HepG2 (cell line): ENCODE results near the gene TRIM72. TPM values are rescaled to one million over a fixed set of nuclear protein-coding genes. Genes with fewer than 3 reads are reported as not detected.

Experiments
- FOXK2 ChIP-seq: fragments of 450-650 bp; IDR thresholded peaks from 2 replicates; pipeline ENCODE4 v1.6.1; 2016
- GABPA ChIP-seq, 2 experiments: IDR thresholded peaks; 2 replicates each; pipeline ENCODE4 v1.6.1; 2011 to 2016; ENCODE audit warnings: low read depth in 2 of 2, low read length in 1 of 2, missing biosample characterization in 1 of 2, missing genetic modification characterization in 1 of 2
- GATAD1 ChIP-seq: IDR thresholded peaks from 2 replicates; pipeline ENCODE4 v1.6.1; 2016; ENCODE audit warnings: missing genetic modification reagents, missing compliant biosample characterization
- HNRNPUL1 ChIP-seq: fragments of 200-400 bp; formaldehyde crosslinking; IDR thresholded peaks from 2 replicates; pipeline ENCODE4 v1.6.1; 2017; ENCODE audit warnings: low read depth, mild to moderate bottlenecking, low read length, moderate library complexity
- PAF1 ChIP-seq: IDR thresholded peaks from 2 replicates; pipeline ENCODE4 v1.6.1; 2016; ENCODE audit warnings: missing genetic modification reagents, missing compliant biosample characterization
- SKI ChIP-seq: fragments of 450-650 bp; IDR thresholded peaks from one replicate; pipeline ENCODE4 v1.6.1; 2018; ENCODE audit warnings: mild to moderate bottlenecking; ENCODE audit not compliant: partially characterized antibody
- TBP ChIP-seq: sonication (generic); formaldehyde crosslinking; IDR thresholded peaks from 2 replicates; pipeline ENCODE4 v1.5.0; 2020; ENCODE audit warnings: missing genetic modification reagents
- TCF7L2 ChIP-seq: IDR thresholded peaks from 2 replicates; pipeline ENCODE4 v1.6.1; 2011; ENCODE audit warnings: mild to moderate bottlenecking, low read depth, low read length, moderate library complexity
- ZNF230 ChIP-seq: sonication (generic); formaldehyde crosslinking; IDR thresholded peaks from 2 replicates; pipeline ENCODE4 v1.4.0; 2020; ENCODE audit warnings: mild to moderate bottlenecking, missing genetic modification reagents
- ZNF451 ChIP-seq: sonication (generic); formaldehyde crosslinking; IDR thresholded peaks from 2 replicates; pipeline ENCODE4 v1.5.0; 2020; ENCODE audit warnings: mild to moderate bottlenecking, missing genetic modification reagents
- ZNF660 ChIP-seq: sonication (generic); formaldehyde crosslinking; IDR thresholded peaks from 2 replicates; pipeline ENCODE4 v1.5.1; 2020; ENCODE audit warnings: mild to moderate bottlenecking, low read depth, missing genetic modification reagents, borderline replicate concordance
- ZNF674 ChIP-seq: sonication (generic); formaldehyde crosslinking; IDR thresholded peaks from 2 replicates; pipeline ENCODE4 v1.5.0; 2020; ENCODE audit warnings: low read depth, mild to moderate bottlenecking, missing genetic modification reagents
- ZNF724P ChIP-seq: sonication (generic); formaldehyde crosslinking; IDR thresholded peaks from 2 replicates; pipeline ENCODE4 v1.8.0; 2022; ENCODE audit warnings: missing genetic modification reagents, borderline replicate concordance
- polyA plus RNA-seq, 8 experiments: library from polyadenylated mRNA; depleted of rRNA in 3 of 8; stranded (reverse) in 7 of 8; unstranded in 1 of 8; fragments of >200 nt; fragmentation: Illumina TruSeq in 4 of 8; extraction: Trizol in 4 of 8; gene quantifications; 2 replicates each; pipeline versions ENCODE4 v1.2.1 to v1.2.3, GENCODE V29; 2011 to 2016; ENCODE audit warnings: low read depth in 4 of 8, missing spikeins in 1 of 8, mixed read lengths in 1 of 8; ENCODE audit not compliant: insufficient read depth in 1 of 8
- total RNA-seq, 5 experiments: library from RNA; depleted of rRNA; stranded (reverse); fragments of >200 nt; fragmentation: Illumina TruSeq; extraction: Trizol; gene quantifications; 2 replicates each; pipeline ENCODE4 v1.2.3, GENCODE V29; 2016; ENCODE audit warnings: low read depth in 1 of 5
- TF ChIP-seq, protein P1 (sequence below): sonication (generic); formaldehyde crosslinking; IDR thresholded peaks from 2 replicates; pipeline ENCODE4 v1.8.0; 2022; ENCODE audit warnings: low read depth, missing genetic modification reagents
- TF ChIP-seq, protein P2 (sequence below): sonication (generic); formaldehyde crosslinking; IDR thresholded peaks from 2 replicates; pipeline ENCODE4 v1.8.0; 2022; ENCODE audit warnings: mild to moderate bottlenecking, missing genetic modification reagents, borderline replicate concordance
- TF ChIP-seq, protein P3 (sequence below): IDR thresholded peaks from 2 replicates; pipeline ENCODE4 v1.6.1; 2016; ENCODE audit warnings: missing compliant biosample characterization, missing genetic modification reagents, borderline replicate concordance
- TF ChIP-seq, protein P4 (sequence below): sonication (generic); formaldehyde crosslinking; IDR thresholded peaks from 2 replicates; pipeline ENCODE4 v1.4.0; 2020; ENCODE audit warnings: missing genetic modification reagents, borderline replicate concordance
- TF ChIP-seq, protein P5 (sequence below): sonication (generic); formaldehyde crosslinking; IDR thresholded peaks from 2 replicates; pipeline ENCODE4 v1.8.0; 2022; ENCODE audit warnings: missing genetic modification reagents, mild to moderate bottlenecking, borderline replicate concordance

Gene TRIM72
- total and polyA plus RNA-seq, 2 of the 13 experiments (the other 11 are each of a cell fraction or from before 2014, with no cell fraction given), result not detected

DNA sequence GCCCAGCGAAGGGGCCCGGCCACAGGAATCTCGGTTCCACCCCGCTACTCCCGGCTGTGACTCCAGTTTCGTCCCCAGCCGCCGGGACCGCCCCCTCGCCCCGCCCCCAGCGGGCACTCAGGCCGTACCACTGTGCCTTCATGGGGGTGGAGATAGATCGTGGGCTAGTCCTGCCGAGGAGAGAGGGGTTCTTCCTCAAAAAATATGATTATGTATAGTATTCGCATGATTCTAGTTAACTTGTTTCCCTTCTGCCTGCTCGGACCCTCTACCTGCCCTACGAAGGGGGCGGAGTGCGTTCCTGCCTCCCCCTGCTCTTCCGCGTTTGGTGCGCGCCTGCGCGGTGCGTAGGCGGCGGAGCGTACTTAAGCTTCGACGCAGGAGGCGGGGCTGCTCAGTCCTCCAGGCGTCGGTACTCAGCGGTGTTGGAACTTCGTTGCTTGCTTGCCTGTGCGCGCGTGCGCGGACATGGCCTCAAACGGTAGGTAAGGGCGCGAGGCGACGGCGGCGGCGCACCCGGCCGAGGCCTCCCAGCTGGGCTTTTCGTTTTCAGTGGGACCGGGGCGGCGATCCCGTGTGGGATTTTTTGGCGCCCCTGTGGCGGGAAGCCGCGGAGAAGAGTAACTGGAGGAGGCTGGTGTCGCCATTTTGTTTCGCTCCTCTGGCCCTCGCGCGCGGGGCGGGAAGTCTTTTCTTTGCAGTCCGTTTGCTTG lies 34.0 kb upstream of the TRIM72 start, which contains the start of gene FUS (continued):
- no peak for TF ChIP-seq TCF7L2
- TF ChIP-seq, protein P1, sequence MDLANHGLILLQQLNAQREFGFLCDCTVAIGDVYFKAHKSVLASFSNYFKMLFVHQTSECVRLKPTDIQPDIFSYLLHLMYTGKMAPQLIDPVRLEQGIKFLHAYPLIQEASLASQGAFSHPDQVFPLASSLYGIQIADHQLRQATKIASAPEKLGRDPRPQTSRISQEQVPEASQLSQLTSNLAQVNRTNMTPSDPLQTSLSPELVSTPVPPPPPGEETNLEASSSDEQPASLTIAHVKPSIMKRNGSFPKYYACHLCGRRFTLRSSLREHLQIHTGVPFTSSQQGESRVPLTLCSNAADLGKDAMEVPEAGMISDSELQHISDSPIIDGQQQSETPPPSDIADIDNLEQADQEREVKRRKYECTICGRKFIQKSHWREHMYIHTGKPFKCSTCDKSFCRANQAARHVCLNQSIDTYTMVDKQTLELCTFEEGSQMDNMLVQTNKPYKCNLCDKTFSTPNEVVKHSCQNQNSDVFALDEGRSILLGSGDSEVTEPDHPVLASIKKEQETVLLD (CRISPR knock-in tag), result peak; percentile 84
- no peak for TF ChIP-seq ZNF660
- peak; percentile 95 for TF ChIP-seq ZNF674 (CRISPR knock-in tag)
- no peak for TF ChIP-seq GABPA (IDR thresholded peaks at IDR 0.05; ENCODE audit: low read depth, low read length)
- TF ChIP-seq GABPA (CRISPR knock-in tag; IDR thresholded peaks at IDR 0.05; ENCODE audit: low read depth), result no peak; the same call in 1 of the 2 replicates
- TF ChIP-seq TBP, result peak; percentile 95; the same call in 1 of the 2 replicates
- TF ChIP-seq GATAD1 (CRISPR knock-in tag), result peak; percentile 35
- TF ChIP-seq, protein P2, sequence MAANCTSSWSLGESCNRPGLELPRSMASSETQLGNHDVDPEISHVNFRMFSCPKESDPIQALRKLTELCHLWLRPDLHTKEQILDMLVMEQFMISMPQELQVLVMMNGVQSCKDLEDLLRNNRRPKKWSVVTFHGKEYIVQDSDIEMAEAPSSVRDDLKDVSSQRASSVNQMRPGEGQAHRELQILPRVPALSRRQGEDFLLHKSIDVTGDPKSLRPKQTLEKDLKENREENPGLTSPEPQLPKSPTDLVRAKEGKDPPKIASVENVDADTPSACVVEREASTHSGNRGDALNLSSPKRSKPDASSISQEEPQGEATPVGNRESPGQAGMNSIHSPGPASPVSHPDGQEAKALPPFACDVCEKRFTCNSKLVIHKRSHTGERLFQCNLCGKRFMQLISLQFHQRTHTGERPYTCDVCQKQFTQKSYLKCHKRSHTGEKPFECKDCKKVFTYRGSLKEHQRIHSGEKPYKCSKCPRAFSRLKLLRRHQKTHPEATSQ (CRISPR knock-in tag), result peak; percentile 88; the same call in 1 of the 2 replicates
- TF ChIP-seq ZNF230, result peak; percentile 93
- TF ChIP-seq HNRNPUL1, result peak; percentile 36; the same call in 1 of the 2 replicates
- TF ChIP-seq PAF1 (CRISPR knock-in tag), result no peak
- TF ChIP-seq FOXK2, result peak; percentile 100
- peak; percentile 66 for TF ChIP-seq ZNF724P
- TF ChIP-seq, protein P3, sequence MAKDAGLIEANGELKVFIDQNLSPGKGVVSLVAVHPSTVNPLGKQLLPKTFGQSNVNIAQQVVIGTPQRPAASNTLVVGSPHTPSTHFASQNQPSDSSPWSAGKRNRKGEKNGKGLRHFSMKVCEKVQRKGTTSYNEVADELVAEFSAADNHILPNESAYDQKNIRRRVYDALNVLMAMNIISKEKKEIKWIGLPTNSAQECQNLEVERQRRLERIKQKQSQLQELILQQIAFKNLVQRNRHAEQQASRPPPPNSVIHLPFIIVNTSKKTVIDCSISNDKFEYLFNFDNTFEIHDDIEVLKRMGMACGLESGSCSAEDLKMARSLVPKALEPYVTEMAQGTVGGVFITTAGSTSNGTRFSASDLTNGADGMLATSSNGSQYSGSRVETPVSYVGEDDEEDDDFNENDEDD (CRISPR knock-in tag), result peak; percentile 71
- peak; percentile 71 for TF ChIP-seq ZNF451 (CRISPR knock-in tag)
- TF ChIP-seq, protein P4, sequence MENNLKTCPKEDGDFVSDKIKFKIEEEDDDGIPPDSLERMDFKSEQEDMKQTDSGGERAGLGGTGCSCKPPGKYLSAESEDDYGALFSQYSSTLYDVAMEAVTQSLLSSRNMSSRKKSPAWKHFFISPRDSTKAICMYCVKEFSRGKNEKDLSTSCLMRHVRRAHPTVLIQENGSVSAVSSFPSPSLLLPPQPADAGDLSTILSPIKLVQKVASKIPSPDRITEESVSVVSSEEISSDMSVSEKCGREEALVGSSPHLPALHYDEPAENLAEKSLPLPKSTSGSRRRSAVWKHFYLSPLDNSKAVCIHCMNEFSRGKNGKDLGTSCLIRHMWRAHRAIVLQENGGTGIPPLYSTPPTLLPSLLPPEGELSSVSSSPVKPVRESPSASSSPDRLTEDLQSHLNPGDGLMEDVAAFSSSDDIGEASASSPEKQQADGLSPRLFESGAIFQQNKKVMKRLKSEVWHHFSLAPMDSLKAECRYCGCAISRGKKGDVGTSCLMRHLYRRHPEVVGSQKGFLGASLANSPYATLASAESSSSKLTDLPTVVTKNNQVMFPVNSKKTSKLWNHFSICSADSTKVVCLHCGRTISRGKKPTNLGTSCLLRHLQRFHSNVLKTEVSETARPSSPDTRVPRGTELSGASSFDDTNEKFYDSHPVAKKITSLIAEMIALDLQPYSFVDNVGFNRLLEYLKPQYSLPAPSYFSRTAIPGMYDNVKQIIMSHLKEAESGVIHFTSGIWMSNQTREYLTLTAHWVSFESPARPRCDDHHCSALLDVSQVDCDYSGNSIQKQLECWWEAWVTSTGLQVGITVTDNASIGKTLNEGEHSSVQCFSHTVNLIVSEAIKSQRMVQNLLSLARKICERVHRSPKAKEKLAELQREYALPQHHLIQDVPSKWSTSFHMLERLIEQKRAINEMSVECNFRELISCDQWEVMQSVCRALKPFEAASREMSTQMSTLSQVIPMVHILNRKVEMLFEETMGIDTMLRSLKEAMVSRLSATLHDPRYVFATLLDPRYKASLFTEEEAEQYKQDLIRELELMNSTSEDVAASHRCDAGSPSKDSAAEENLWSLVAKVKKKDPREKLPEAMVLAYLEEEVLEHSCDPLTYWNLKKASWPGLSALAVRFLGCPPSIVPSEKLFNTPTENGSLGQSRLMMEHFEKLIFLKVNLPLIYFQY (CRISPR knock-in tag), result peak; percentile 76
- TF ChIP-seq, protein P5, sequence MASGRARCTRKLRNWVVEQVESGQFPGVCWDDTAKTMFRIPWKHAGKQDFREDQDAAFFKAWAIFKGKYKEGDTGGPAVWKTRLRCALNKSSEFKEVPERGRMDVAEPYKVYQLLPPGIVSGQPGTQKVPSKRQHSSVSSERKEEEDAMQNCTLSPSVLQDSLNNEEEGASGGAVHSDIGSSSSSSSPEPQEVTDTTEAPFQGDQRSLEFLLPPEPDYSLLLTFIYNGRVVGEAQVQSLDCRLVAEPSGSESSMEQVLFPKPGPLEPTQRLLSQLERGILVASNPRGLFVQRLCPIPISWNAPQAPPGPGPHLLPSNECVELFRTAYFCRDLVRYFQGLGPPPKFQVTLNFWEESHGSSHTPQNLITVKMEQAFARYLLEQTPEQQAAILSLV (CRISPR knock-in tag), result peak; percentile 90; the same call in 1 of the 2 replicates
- peak; percentile 28 for TF ChIP-seq SKI
